Upper lobe of left lung (tissue), 4 donors: ENCODE measurements around the gene RTL1.

Source experiments
- EP300 ChIP-seq, 4 donors: sonication (generic); formaldehyde crosslinking; IDR thresholded peaks; one replicate each; pipeline ENCODE4 v1.5.1; 2017; ENCODE audit warnings: antibody characterized with exemption in 4 of 4, control low read depth in 2 of 4
- POLR2AphosphoS5 ChIP-seq, 2 donors: sonication (generic); formaldehyde crosslinking; IDR thresholded peaks; one replicate each; pipeline ENCODE4 v1.5.1; 2017; ENCODE audit warnings: antibody characterized with exemption in 2 of 2
- TF ChIP-seq, protein P1 (sequence below), 6 experiments: fragments of 450-650 bp in 4 of 6; fragments of 200-600 bp in 2 of 6; sonication (generic) in 2 of 6; IDR thresholded peaks; one replicate each; pipeline ENCODE4 v1.5.1; 2016 to 2019; ENCODE audit warnings: antibody characterized with exemption in 6 of 6

DNA sequence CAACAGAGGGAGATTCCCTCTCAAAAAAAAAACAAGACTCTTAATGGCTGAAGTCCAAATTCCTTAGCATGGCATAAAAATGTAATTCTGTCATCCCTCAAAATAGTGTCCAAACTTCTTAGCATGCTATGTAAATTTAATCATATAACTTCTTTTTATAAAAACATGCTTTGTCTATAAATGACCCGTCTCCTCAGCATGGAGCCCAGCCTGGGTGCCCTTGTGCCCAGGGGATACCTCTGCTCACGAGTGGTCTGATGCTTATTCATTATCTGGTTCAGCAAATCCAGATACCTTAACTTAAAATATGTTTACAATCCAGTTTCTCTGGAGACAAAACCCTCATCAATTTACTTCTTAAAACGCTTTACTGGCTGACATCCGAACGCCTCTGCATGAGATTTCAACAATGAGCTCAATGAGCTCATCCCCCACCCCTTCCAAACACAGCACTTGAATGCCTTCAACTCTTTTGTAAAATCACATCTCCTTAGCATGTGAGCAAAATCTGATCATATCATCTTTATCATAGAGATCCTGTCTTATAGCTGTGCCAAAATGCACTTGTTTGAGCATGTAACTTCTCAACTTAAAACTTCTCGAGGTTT is 15.7 kb downstream of the RTL1 start:
- TF ChIP-seq POLR2AphosphoS5 (IDR thresholded peaks at IDR 0.05), result no peak
- TF ChIP-seq, protein P1, sequence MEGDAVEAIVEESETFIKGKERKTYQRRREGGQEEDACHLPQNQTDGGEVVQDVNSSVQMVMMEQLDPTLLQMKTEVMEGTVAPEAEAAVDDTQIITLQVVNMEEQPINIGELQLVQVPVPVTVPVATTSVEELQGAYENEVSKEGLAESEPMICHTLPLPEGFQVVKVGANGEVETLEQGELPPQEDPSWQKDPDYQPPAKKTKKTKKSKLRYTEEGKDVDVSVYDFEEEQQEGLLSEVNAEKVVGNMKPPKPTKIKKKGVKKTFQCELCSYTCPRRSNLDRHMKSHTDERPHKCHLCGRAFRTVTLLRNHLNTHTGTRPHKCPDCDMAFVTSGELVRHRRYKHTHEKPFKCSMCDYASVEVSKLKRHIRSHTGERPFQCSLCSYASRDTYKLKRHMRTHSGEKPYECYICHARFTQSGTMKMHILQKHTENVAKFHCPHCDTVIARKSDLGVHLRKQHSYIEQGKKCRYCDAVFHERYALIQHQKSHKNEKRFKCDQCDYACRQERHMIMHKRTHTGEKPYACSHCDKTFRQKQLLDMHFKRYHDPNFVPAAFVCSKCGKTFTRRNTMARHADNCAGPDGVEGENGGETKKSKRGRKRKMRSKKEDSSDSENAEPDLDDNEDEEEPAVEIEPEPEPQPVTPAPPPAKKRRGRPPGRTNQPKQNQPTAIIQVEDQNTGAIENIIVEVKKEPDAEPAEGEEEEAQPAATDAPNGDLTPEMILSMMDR (IDR thresholded peaks at IDR 0.05), result no peak
- no peak for TF ChIP-seq EP300 (IDR thresholded peaks at IDR 0.05)
